ENCODE data around the gene GNG2. TPM values are rescaled to one million over a fixed set of nuclear protein-coding genes. Genes with fewer than 3 reads are reported as not detected.

Gene GNG2
- total RNA-seq, 2 donors from 2014 or later, result 233 to 250 TPM

DNA sequence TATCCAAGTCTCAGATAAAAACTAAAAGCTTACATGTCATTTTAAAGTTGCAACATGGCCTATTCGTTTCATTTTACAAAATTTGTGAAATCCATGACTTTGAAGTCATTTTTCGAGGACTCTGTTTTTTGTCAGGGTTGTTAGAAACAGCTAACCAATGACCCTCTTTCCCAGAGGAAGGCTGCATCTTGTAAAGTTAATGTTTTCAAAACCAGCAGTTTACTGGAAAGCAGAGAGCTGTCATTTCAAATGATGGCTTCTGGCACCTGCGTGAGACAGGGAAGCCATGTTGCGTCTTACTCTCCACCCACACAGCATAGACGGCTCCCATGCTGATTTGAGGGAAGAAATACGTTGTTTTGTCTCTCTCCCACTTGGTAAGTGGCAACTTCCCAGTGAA, 78.8 kb downstream of the GNG2 start:
- DNase-seq (no peak), ATAC-seq (replicated peaks in 1 of 2) (no peak)
- no peaks in the 10 kb centered on the region for H3K27me3 Mint-ChIP-seq (ENCODE audit: low read depth)
- peaks cover 0 to 2% of the 10 kb centered on the region in 2 donors for H3K9me3 Mint-ChIP-seq
- peak overlapping the region; percentile 12 for H3K27ac Mint-ChIP-seq
- peaks cover 53% of the 10 kb centered on the region for H3K4me1 Mint-ChIP-seq (ENCODE audit: low read depth)
- no peak overlapping the region for H3K4me3 Mint-ChIP-seq
- peaks cover 4 to 20% of the 10 kb centered on the region in 2 donors for H3K36me3 Mint-ChIP-seq (ENCODE audit: insufficient read depth in 2 of 2)

- Mint-ChIP-seq H3K4me1 (ENCODE audit: low read depth) (peaks cover 48% of the 10 kb centered on the region), H3K4me3 (peak overlapping the region in 1 of 2 donors; percentile 24), H3K27me3 (ENCODE audit: low read depth) (no peaks in the 10 kb centered on the region), H3K27ac (peak overlapping the region; percentile 12), H3K9me3 (peaks cover 0 to 4% of the 10 kb centered on the region in 2 donors), H3K36me3 (ENCODE audit: insufficient read depth in 2 of 2) (peaks cover 5 to 18% of the 10 kb centered on the region in 2 donors)
- DNase-seq, result no peak
- ATAC-seq (replicated peaks in 1 of 2), result peak in 1 of 2 donors; percentile 45
These were observed 79.4 kb downstream of the GNG2 start for GRCh38 chr14:51939755-51940301.

- peaks cover 18 to 33% of the 10 kb centered on the region in 2 donors for H3K36me3 Mint-ChIP-seq (ENCODE audit: insufficient read depth in 2 of 2)
- no peak for DNase-seq
- peak; percentile 46 to 71 for ATAC-seq (replicated peaks in 1 of 2)
- H3K4me1 Mint-ChIP-seq (ENCODE audit: low read depth), result peaks cover 40% of the 10 kb centered on the region
- H3K27me3 Mint-ChIP-seq (ENCODE audit: low read depth), result no peaks in the 10 kb centered on the region
- H3K27ac Mint-ChIP-seq, result peak overlapping the region; percentile 68
- H3K9me3 Mint-ChIP-seq, result peaks cover 8 to 13% of the 10 kb centered on the region in 2 donors
- H3K4me3 Mint-ChIP-seq, result no peak overlapping the region
These were observed 82.6 kb downstream of the GNG2 start for GRCh38 chr14:51942971-51943370.

DNA sequence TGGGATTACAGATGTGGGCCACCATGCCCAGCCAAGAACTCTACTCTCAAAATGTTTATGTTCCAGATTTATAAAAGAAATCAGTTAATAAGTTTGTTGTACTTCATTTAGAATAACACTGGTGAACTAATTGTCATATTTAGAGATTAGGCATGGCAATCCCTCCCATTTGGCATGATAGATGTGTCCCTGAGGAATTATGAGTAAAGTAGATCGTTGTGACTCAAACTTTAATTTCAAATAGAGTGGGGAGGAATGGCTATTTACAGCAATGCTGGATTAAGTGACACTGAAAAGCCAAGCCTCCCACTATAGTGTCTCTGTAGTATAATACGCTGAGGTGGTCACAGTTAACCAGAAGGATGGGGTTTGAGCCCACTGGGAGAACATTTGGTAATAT, 89.6 kb downstream of the GNG2 start:
- Mint-ChIP-seq H3K27me3 (ENCODE audit: low read depth) (no peaks in the 10 kb centered on the region), H3K9me3 (peaks cover 8% of the 10 kb centered on the region in 2 donors), H3K27ac (peak overlapping the region; percentile 31), H3K36me3 (ENCODE audit: insufficient read depth in 2 of 2) (peaks cover 20 to 42% of the 10 kb centered on the region in 2 donors), H3K4me1 (ENCODE audit: low read depth) (no peaks in the 10 kb centered on the region), H3K4me3 (no peak overlapping the region)
- DNase-seq (no peak), ATAC-seq (replicated peaks in 1 of 2) (no peak)

DNA sequence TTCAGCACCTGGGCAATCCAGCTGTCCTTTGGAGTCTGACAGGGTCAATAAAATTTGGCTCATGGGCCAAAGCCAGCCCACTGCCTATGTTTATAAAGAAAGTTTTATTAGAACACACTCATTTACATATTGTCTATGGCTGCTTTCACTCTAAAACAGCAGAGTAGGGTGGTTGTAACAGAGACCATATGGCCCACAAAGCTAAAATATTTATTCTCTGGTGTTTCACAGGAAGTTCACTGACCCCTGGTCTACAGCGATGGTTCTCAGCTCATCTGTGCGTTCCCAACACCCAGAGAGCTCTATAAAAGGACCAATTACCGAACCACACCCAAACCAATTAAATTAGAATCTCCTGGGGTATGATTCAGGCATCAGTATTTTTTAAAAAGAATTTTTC, 91.2 kb downstream of the GNG2 start:
- H3K4me1 Mint-ChIP-seq (ENCODE audit: low read depth), result no peaks in the 10 kb centered on the region
- H3K27me3 Mint-ChIP-seq (ENCODE audit: low read depth), result no peaks in the 10 kb centered on the region
- no peak overlapping the region for H3K4me3 Mint-ChIP-seq
- peaks cover 3% of the 10 kb centered on the region in 2 donors for H3K9me3 Mint-ChIP-seq
- H3K27ac Mint-ChIP-seq, result no peak overlapping the region
- peaks cover 7 to 32% of the 10 kb centered on the region in 2 donors for H3K36me3 Mint-ChIP-seq (ENCODE audit: insufficient read depth in 2 of 2)
- ATAC-seq (replicated peaks in 1 of 2), result no peak
- DNase-seq, result no peak

- no peak overlapping the region for H3K4me3 Mint-ChIP-seq
- no peaks in the 10 kb centered on the region for H3K4me1 Mint-ChIP-seq (ENCODE audit: low read depth)
- DNase-seq, result no peak
- peak overlapping the region; percentile 41 for H3K27ac Mint-ChIP-seq
- peaks cover 8 to 9% of the 10 kb centered on the region in 2 donors for H3K9me3 Mint-ChIP-seq
- no peaks in the 10 kb centered on the region for H3K27me3 Mint-ChIP-seq (ENCODE audit: low read depth)
- peaks cover 24 to 52% of the 10 kb centered on the region in 2 donors for H3K36me3 Mint-ChIP-seq (ENCODE audit: insufficient read depth in 2 of 2)
- no peak for ATAC-seq (replicated peaks in 1 of 2)
These were observed 93.6 kb downstream of the GNG2 start for GRCh38 chr14:51954031-51954430.

DNA sequence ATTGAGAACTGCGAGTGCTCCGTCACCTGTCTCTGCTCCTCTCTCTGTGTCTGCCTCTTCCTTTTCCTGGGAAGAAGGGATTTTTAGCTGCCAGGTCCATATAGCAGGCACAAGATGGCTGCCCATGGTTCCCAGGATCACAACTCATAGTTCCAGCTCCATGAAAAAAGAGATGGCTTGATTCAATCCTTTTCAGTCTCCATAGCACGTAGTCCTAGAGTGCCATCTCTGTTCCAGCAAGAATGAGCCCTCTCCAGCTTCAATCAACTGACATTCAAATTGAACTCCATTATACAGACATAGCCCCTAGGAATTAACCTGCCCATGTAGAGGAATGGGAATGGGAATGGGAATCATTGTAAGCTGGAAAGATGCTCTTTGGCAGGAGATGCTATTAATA, 94.2 kb downstream of the GNG2 start:
- Mint-ChIP-seq H3K27ac (no peak overlapping the region), H3K4me3 (no peak overlapping the region), H3K9me3 (peaks cover 9 to 12% of the 10 kb centered on the region in 2 donors), H3K36me3 (ENCODE audit: insufficient read depth in 2 of 2) (peaks cover 28 to 57% of the 10 kb centered on the region in 2 donors), H3K4me1 (ENCODE audit: low read depth) (no peaks in the 10 kb centered on the region), H3K27me3 (ENCODE audit: low read depth) (no peaks in the 10 kb centered on the region)
- ATAC-seq (replicated peaks in 1 of 2) (no peak), DNase-seq (no peak)

DNA sequence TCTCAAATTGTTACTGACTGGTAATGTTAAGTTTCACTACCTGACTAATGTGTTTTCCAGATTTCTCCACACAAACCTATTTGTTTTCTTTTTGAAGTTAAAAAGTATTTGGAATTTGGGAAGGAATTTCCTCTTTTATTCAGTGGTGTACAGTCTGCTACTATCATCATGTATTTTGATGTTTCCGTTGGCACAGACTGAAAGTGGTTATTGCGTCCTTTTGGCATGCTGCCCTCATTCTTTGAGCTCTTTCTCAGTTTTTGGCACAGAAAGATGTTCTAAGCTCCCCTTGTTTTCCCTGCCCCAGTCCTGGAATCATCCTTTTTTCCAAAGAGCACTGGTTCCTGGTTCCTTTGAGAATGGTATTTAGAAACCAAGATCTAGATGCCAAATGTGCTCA, 97.5 kb downstream of the GNG2 start:
- peaks cover 30 to 60% of the 10 kb centered on the region in 2 donors for H3K36me3 Mint-ChIP-seq (ENCODE audit: insufficient read depth in 2 of 2)
- no peaks in the 10 kb centered on the region for H3K27me3 Mint-ChIP-seq (ENCODE audit: low read depth)
- ATAC-seq (replicated peaks in 1 of 2) (no peak), DNase-seq (no peak)
- no peak overlapping the region for H3K27ac Mint-ChIP-seq
- peaks cover 13 to 14% of the 10 kb centered on the region in 2 donors for H3K9me3 Mint-ChIP-seq
- H3K4me3 Mint-ChIP-seq, result no peak overlapping the region
- peaks cover 19% of the 10 kb centered on the region for H3K4me1 Mint-ChIP-seq (ENCODE audit: low read depth)

DNA sequence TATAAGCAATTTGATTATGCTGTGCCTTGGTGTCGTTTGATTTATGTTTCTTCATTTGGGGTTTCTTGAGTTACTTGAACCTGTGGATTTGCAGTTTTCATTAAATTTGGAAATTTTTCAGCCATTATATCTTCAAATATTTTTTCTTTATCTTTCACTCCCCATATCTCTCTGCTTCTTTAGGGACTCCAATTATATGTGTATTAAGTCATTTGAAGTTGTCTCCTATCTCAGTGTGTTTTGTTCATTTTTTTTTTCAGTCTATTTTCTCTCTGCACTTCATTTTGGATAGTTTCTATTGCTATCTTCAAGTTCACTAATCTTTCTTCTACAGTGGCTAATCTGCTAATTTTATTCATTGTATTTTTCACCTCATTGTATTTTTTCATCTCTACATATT, 99.5 kb downstream of the GNG2 start:
- Mint-ChIP-seq H3K27ac (peak overlapping the region; percentile 48), H3K27me3 (ENCODE audit: low read depth) (no peaks in the 10 kb centered on the region), H3K9me3 (peaks cover 13 to 14% of the 10 kb centered on the region in 2 donors), H3K36me3 (ENCODE audit: insufficient read depth in 2 of 2) (peaks cover 30 to 60% of the 10 kb centered on the region in 2 donors), H3K4me1 (ENCODE audit: low read depth) (peaks cover 26% of the 10 kb centered on the region), H3K4me3 (no peak overlapping the region)
- ATAC-seq (replicated peaks in 1 of 2) (no peak), DNase-seq (no peak)

DNA sequence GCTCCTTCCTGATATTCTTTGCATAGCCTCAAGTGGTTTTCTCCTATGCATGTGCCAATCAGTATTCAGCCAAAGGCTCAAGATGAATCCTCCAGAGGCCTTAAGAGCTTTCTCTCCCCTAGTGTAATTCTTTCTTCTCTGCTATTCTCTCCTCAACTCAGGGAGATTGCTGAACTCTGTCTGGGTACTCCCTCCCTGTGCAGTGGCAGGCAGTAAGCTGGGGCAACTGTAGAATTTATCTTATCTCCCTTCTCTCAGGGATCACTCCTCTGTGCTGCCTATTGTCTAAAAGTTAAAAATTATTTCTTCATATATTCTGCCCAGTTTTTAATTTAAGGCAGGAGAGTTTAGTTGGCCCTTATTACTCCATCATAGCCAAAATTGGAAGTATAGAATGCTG, 100.5 kb downstream of the GNG2 start:
- peaks cover 30 to 56% of the 10 kb centered on the region in 2 donors for H3K36me3 Mint-ChIP-seq (ENCODE audit: insufficient read depth in 2 of 2)
- DNase-seq (no peak), ATAC-seq (replicated peaks in 1 of 2) (no peak)
- no peaks in the 10 kb centered on the region for H3K27me3 Mint-ChIP-seq (ENCODE audit: low read depth)
- peaks cover 13 to 14% of the 10 kb centered on the region in 2 donors for H3K9me3 Mint-ChIP-seq
- H3K27ac Mint-ChIP-seq, result peak overlapping the region; percentile 79
- H3K4me1 Mint-ChIP-seq (ENCODE audit: low read depth), result peaks cover 26% of the 10 kb centered on the region
- H3K4me3 Mint-ChIP-seq, result no peak overlapping the region

DNA sequence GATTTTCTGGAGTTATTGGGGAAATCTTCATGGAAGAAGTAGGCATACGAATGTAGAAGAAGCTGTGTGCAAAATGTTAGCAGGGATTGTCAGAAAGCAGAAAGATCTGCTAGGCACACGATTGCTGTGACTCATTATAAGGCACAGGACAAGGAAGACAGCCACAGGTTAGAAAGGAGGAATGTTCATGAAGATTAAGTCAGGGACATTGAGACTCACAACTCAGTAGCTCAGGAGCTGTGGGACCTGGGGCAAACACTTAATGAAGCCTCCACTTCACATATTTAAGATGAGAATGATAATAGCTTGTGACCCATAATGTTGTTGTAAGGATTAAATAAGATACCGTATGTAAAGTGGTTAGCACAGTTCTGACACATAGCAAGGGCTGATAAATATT, 102.3 kb downstream of the GNG2 start:
- Mint-ChIP-seq H3K9me3 (peaks cover 9% of the 10 kb centered on the region in 2 donors), H3K27me3 (ENCODE audit: low read depth) (no peaks in the 10 kb centered on the region), H3K4me1 (ENCODE audit: low read depth) (peaks cover 26% of the 10 kb centered on the region), H3K4me3 (peak overlapping the region; percentile 23 to 35), H3K36me3 (ENCODE audit: insufficient read depth in 2 of 2) (peaks cover 23 to 48% of the 10 kb centered on the region in 2 donors), H3K27ac (peak overlapping the region; percentile 8)
- no peak for ATAC-seq (replicated peaks in 1 of 2)
- no peak for DNase-seq

DNA sequence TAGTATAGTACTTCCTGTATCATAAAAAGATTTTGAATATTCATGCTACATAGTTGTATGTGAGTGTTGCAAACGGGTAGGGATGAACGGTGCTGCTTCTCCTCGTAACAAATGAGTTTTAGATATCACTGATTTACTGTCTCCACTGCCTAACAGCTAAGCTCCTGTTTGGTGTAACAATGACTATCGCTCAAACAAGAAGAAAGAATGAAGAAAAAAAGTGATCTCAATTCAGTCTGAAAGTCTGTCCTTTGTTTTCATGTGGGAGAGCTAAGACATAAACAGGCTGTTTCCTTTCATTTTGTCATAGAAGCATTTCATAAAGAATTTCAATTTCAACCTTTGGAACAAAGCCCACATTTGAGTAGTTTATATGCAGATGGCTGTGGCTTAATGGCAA, 102.9 kb downstream of the GNG2 start:
- Mint-ChIP-seq H3K4me1 (ENCODE audit: low read depth) (peaks cover 26% of the 10 kb centered on the region), H3K27ac (peak overlapping the region; percentile 72), H3K36me3 (ENCODE audit: insufficient read depth in 2 of 2) (peaks cover 21 to 42% of the 10 kb centered on the region in 2 donors), H3K4me3 (peak overlapping the region; percentile 15 to 35), H3K27me3 (ENCODE audit: low read depth) (no peaks in the 10 kb centered on the region), H3K9me3 (peaks cover 6 to 9% of the 10 kb centered on the region in 2 donors)
- no peak for ATAC-seq (replicated peaks in 1 of 2)
- DNase-seq, result no peak

DNA sequence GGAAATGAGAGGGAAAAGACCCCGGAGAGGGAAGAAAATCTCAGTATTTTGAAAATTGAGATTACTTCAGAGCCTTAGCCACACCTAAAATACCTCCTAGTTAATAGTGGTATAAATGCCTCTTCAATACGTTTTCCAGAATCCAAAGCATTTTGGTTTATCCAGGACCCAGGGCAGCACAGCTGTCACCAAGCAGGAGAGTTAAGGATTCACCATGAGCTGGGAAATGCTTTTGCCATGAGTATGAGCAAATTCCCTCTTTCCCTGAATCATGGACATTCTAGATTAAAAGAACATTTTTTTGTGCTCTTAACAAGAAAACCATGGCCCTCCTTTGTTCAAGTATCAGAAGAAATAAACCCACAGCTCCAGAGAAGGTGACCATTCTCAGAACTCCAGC, 107.1 kb downstream of the GNG2 start:
- peaks cover 11% of the 10 kb centered on the region for H3K4me1 Mint-ChIP-seq (ENCODE audit: low read depth)
- no peaks in the 10 kb centered on the region for H3K27me3 Mint-ChIP-seq (ENCODE audit: low read depth)
- no peak overlapping the region for H3K4me3 Mint-ChIP-seq
- ATAC-seq (replicated peaks in 1 of 2) (no peak), DNase-seq (no peak)
- H3K27ac Mint-ChIP-seq, result no peak overlapping the region
- peaks cover 2 to 10% of the 10 kb centered on the region in 2 donors for H3K36me3 Mint-ChIP-seq (ENCODE audit: insufficient read depth in 2 of 2)
- no peaks in the 10 kb centered on the region for H3K9me3 Mint-ChIP-seq
